RPMI7951 (cell line): ENCODE measurements around the gene BOD1. TPM values are rescaled to one million over a fixed set of nuclear protein-coding genes. Genes with fewer than 3 reads are reported as not detected.

Source experiments
- DNase-seq: peaks from one replicate; pipeline ENCODE4 v3.0.0-alpha.2; 2012; ENCODE audit warnings: low read depth
- total RNA-seq: library from RNA; depleted of rRNA; stranded (reverse); fragments of >200 nt; shearing (Covaris generic); gene quantifications from 2 replicates; pipeline ENCODE4 v1.2.3, GENCODE V29; 2014; rRNA removed

Gene BOD1
- total RNA-seq, result 50.3 and 63.8 TPM in 2 replicates

GRCh38 chr5:173616577-173617118, at the start of gene BOD1:
BOD1 (minus strand) TSS chr5:173616650; CDS start chr5:173616436, 214 bp downstream.
- peak; percentile 96 for DNase-seq

- no peak for DNase-seq
Observed at GRCh38 chr5:173665326-173665725, 48.9 kb upstream of the BOD1 start.

GRCh38 chr5:173664154-173664526, 47.7 kb upstream of the BOD1 start:
- DNase-seq, result peak; percentile 15

GRCh38 chr5:173663352-173664153, 47.1 kb upstream of the BOD1 start:
- no peak for DNase-seq

GRCh38 chr5:173662581-173663351, 46.3 kb upstream of the BOD1 start:
- DNase-seq, result no peak

- no peak for DNase-seq
Observed at GRCh38 chr5:173660481-173661280, 44.2 kb upstream of the BOD1 start.

- DNase-seq, result no peak
Observed at GRCh38 chr5:173659423-173659822, 43.0 kb upstream of the BOD1 start.

- DNase-seq, result no peak
Observed at GRCh38 chr5:173657741-173658356, 41.4 kb upstream of the BOD1 start.

- DNase-seq, result no peak
Observed at GRCh38 chr5:173655196-173655797, 38.8 kb upstream of the BOD1 start.

- DNase-seq, result no peak
Observed at GRCh38 chr5:173653822-173654523, 37.5 kb upstream of the BOD1 start.

GRCh38 chr5:173648308-173648866, 31.9 kb upstream of the BOD1 start:
- DNase-seq, result no peak

- peak; percentile 54 for DNase-seq
Observed at GRCh38 chr5:173646692-173647091, 30.2 kb upstream of the BOD1 start.

GRCh38 chr5:173645890-173646574, 29.6 kb upstream of the BOD1 start:
- DNase-seq, result no peak

GRCh38 chr5:173645437-173645807, 29.0 kb upstream of the BOD1 start:
- peak; percentile 51 for DNase-seq

- no peak for DNase-seq
Observed at GRCh38 chr5:173644673-173645436, 28.4 kb upstream of the BOD1 start.

GRCh38 chr5:173643964-173644363, 27.5 kb upstream of the BOD1 start:
- DNase-seq, result peak; percentile 22

- DNase-seq, result no peak
Observed at GRCh38 chr5:173642895-173643481, 26.5 kb upstream of the BOD1 start.

- DNase-seq, result no peak
Observed at GRCh38 chr5:173642191-173642816, 25.9 kb upstream of the BOD1 start.
